K562 (cell line): ENCODE results near the gene NINJ1. TPM values are rescaled to one million over a fixed set of nuclear protein-coding genes. Genes with fewer than 3 reads are reported as not detected.

ENCODE experiments used
- ATAC-seq: fragments of 200-7000 bp; cut with Tn5 transposase; 3 replicates; pipeline ENCODE4 v1.9.1; 2020; ENCODE audit warnings: moderate library complexity
- BruUV-seq: library from RNA; stranded (reverse); fragments of 400-500 nt; replicated peaks from 2 replicates; lab custom pipeline; 2021; lab: Mats Ljungman, UMichigan
- CTCF ChIA-PET: fragments of 300-600 bp; formaldehyde crosslinking; extraction: SDS; loops from one replicate; lab custom pipeline; 2021; ENCODE audit warnings: low intra/inter-chr PET ratio; lab: Yijun Ruan, JAX
- POLR2A ChIA-PET: fragments of 300-600, 350-650 bp; sonication (Branson Sonifier 250); formaldehyde crosslinking; extraction: SDS; loops from one replicate; lab custom pipeline; 2021; ENCODE audit warnings: antibody characterized with exemption, inconsistent platforms; lab: Yijun Ruan, JAX
- DNase-seq, 4 experiments: peaks; one replicate each; pipeline versions ENCODE4 v3.0.0 to v3.0.0-alpha.2; 2011 to 2018; ENCODE audit warnings: low spot score in 3 of 4, mixed read lengths in 3 of 4; ENCODE audit errors: extremely low read depth in 1 of 4
- FAIRE-seq: peaks from 2 replicates; lab custom pipeline; 2011; peaks lifted over from hg19 to GRCh38; lab: Jason Lieb, UNC
- H2AFZ ChIP-seq: 2 replicates; pipeline ENCODE4 v1.6.0; 2011; ENCODE audit warnings: low read depth, low read length, control low read depth, inconsistent platforms
- H3K27ac ChIP-seq: fragments of 200-600 bp; 3 replicates; pipeline ENCODE4 v1.8.0; 2011; ENCODE audit warnings: low read depth, mild to moderate bottlenecking, control low read depth, inconsistent platforms, low read length, moderate library complexity, mixed read lengths; ENCODE audit errors: extremely low read depth
- H3K27me3 ChIP-seq, 2 experiments: fragments of 300-600 bp in 1 of 2; 2 replicates in 1 of 2; 3 replicates in 1 of 2; pipeline versions ENCODE4 v1.6.0 to v1.8.0; 2011; ENCODE audit warnings: inconsistent platforms in 2 of 2, low read length in 2 of 2, mild to moderate bottlenecking in 1 of 2, mixed read lengths in 1 of 2, moderate library complexity in 1 of 2; ENCODE audit not compliant: control insufficient read depth in 2 of 2, insufficient read depth in 2 of 2
- H3K36me3 ChIP-seq: fragments of 300-600 bp; 3 replicates; pipeline ENCODE4 v1.8.0; 2011; ENCODE audit warnings: mild to moderate bottlenecking, low read length, inconsistent platforms; ENCODE audit not compliant: control insufficient read depth, insufficient read depth
- H3K4me1 ChIP-seq, 2 experiments: fragments of 200-600 bp in 1 of 2; replicated peaks in 1 of 2; 2 replicates in 1 of 2; 3 replicates in 1 of 2; pipeline versions ENCODE4 v1.5.1 to v1.8.0; 2011; ENCODE audit warnings: inconsistent platforms in 2 of 2, low read length in 2 of 2, mild to moderate bottlenecking in 1 of 2, mixed read lengths in 1 of 2, moderate library complexity in 1 of 2; ENCODE audit not compliant: control insufficient read depth in 2 of 2, insufficient read depth in 2 of 2
- H3K4me2 ChIP-seq: 2 replicates; pipeline ENCODE4 v1.6.1; 2011; ENCODE audit warnings: low read length, control low read depth, inconsistent platforms, mixed read lengths; ENCODE audit not compliant: insufficient read depth
- H3K4me3 ChIP-seq: fragments of 200-600 bp; sonication (generic), shearing (Covaris generic); 2 replicates; pipeline ENCODE4 v1.5.1; 2016; ENCODE audit warnings: control low read depth, inconsistent platforms
- H3K79me2 ChIP-seq: fragments of 200-600 bp; 3 replicates; pipeline ENCODE4 v1.8.0; 2011; ENCODE audit warnings: low read length, inconsistent platforms; ENCODE audit not compliant: control insufficient read depth, insufficient read depth
- H3K9ac ChIP-seq, 2 experiments: 2 replicates each; pipeline versions ENCODE4 v1.6.0 to v1.6.1; 2011; ENCODE audit warnings: low read depth in 2 of 2, low read length in 2 of 2, control low read depth in 1 of 2, inconsistent platforms in 1 of 2, mild to moderate bottlenecking in 1 of 2, mixed read lengths in 1 of 2; ENCODE audit not compliant: insufficient read depth in 1 of 2
- H3K9me1 ChIP-seq: one replicate; pipeline ENCODE4 v1.6.0; 2011; ENCODE audit warnings: inconsistent platforms, mild to moderate bottlenecking, low read length, moderate library complexity; ENCODE audit not compliant: control insufficient read depth, insufficient read depth
- H3K9me3 ChIP-seq: replicated peaks from 2 replicates; pipeline ENCODE4 v1.5.1; 2011; ENCODE audit warnings: low read depth, low read length, inconsistent platforms; ENCODE audit not compliant: control insufficient read depth, insufficient read depth
- H4K20me1 ChIP-seq: replicated peaks from 2 replicates; pipeline ENCODE4 v1.6.1; 2011; ENCODE audit warnings: low read length, inconsistent platforms, mixed read lengths; ENCODE audit not compliant: control insufficient read depth, insufficient read depth
- CREM ChIP-seq: IDR thresholded peaks from 2 replicates; pipeline ENCODE4 v1.6.1; 2014; ENCODE audit warnings: antibody characterized with exemption, low read depth
- PTBP1 ChIP-seq: fragments of 200-400 bp; formaldehyde crosslinking; IDR thresholded peaks from 2 replicates; pipeline ENCODE4 v1.6.1; 2017; ENCODE audit warnings: low read depth, low read length
- SP2 ChIP-seq: IDR thresholded peaks from 2 replicates; pipeline ENCODE4 v1.6.1; 2011; ENCODE audit warnings: mild to moderate bottlenecking, low read depth, low read length, moderate library complexity; ENCODE audit not compliant: poor library complexity, severe bottlenecking; ENCODE audit errors: extremely low read depth
- TFAM ChIP-seq: fragments of 250-450 bp; sonication (Bioruptor Pico); conservative IDR thresholded peaks from 2 replicates; pipeline ENCODE4 v1.5.0; 2021; ENCODE audit warnings: mild to moderate bottlenecking, moderate library complexity
- ZNF217 ChIP-seq: sonication (generic); formaldehyde crosslinking; IDR thresholded peaks from 2 replicates; pipeline ENCODE4 v1.8.0; 2022; ENCODE audit warnings: mild to moderate bottlenecking, missing genetic modification reagents
- WGBS: fragments of 100-300 bp; shearing (Covaris generic); methylation state at CpG from one replicate; pipeline ENCODE4 v1.1.6; 2016; ENCODE audit warnings: low coverage, mixed read lengths; ENCODE audit not compliant: insufficient coverage; ENCODE audit errors: missing lambda C conversion rate; 5-methylcytosine and 5-hydroxymethylcytosine counted together
- in situ Hi-C: fragments of 300-500 bp; cut with MboI; formaldehyde crosslinking; loops from 4 replicates; pipeline ENCODE4 v1.15.0; 2018; ENCODE audit warnings: inconsistent platforms, mixed read lengths
- intact Hi-C: fragments of 100-400 bp; cut with micrococcal nuclease; formaldehyde crosslinking; loops from 2 replicates; pipeline ENCODE4 v1.14.2; 2022
- polyA plus RNA-seq, 8 experiments: library from polyadenylated mRNA; depleted of rRNA in 4 of 8; stranded (reverse) in 5 of 8; unstranded in 3 of 8; fragments of >200 nt; fragmentation: Nextera tagmentation in 2 of 8; fragmentation: Illumina TruSeq in 1 of 8; extraction: Ambion mirVana in 2 of 8; extraction: Trizol in 1 of 8; gene quantifications; 2 replicates each; pipeline versions ENCODE4 v1.2.1 to v1.2.3, GENCODE V29; 2011 to 2014; ENCODE audit warnings: inconsistent platforms in 1 of 8, missing spikeins in 1 of 8
- total RNA-seq, 7 experiments: library from RNA; depleted of rRNA in 6 of 7; stranded (reverse); fragments of >200 nt in 6 of 7; fragmentation: Illumina TruSeq in 2 of 7; extraction: Trizol in 2 of 7; gene quantifications; 2 replicates each; pipeline versions ENCODE4 v1.2.1 to v1.2.3, GENCODE V29; 2011 to 2021; ENCODE audit warnings: low replicate concordance in 1 of 7
- TF ChIP-seq, protein P1 (sequence below): fragments of 200-800 bp; sonication (Bioruptor generic); IDR thresholded peaks from 2 replicates; pipeline ENCODE4 v1.6.1; 2017; ENCODE audit warnings: missing genetic modification characterization, missing compliant biosample characterization
- TF ChIP-seq, protein P2 (sequence below): sonication (generic); formaldehyde crosslinking; IDR thresholded peaks from 2 replicates; pipeline ENCODE4 v1.9.0; 2022; ENCODE audit warnings: mild to moderate bottlenecking, missing genetic modification reagents
- TF ChIP-seq, protein P3 (sequence below): fragments of 450-650 bp; IDR thresholded peaks from 2 replicates; pipeline ENCODE4 v1.6.1; 2014; ENCODE audit warnings: low read depth, mild to moderate bottlenecking, moderate library complexity, borderline replicate concordance
- TF ChIP-seq, protein P4 (sequence below): sonication (generic); formaldehyde crosslinking; IDR thresholded peaks from 2 replicates; pipeline ENCODE4 v1.8.1; 2023; ENCODE audit warnings: missing genetic modification reagents, mild to moderate bottlenecking, borderline replicate concordance

Gene NINJ1
- total and polyA plus RNA-seq, 9 of the 15 experiments (the other 6 are each of a cell fraction or from before 2014, with no cell fraction given), result 0.13 to 8.4 (median 4.9) TPM

DNA sequence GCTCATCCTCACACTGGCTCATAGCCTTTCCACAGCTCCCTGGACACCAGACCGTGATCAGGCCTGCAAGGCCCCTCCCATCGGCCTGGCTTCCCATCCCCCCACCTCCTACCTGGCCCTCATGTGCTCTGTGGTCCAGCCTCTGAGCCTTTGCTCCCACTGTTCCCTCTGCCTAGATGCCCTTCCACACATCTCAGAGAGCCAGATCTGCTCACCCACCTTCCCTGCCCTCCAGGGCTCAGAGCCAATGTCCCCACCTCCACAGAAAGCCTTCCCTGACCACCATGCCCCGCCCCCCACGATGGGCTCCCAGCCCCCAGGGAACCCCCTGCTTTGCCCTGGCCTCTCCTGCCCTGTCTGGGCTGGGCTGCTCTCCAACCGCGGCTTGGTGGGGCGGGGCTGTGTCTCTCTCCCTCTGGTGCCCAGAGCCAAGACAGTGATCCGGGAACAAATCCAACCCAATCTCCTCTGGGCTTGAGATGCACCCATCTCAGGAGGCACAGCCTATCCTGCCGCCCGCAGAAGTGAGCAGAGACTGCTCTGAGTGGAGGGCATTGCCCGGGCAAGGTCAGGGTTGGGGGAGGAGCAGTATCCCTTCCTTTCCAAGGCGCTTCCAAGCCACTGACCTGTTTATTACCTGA lies 1.6 kb downstream of the NINJ1 start (continued):
- TF ChIP-seq TFAM (CRISPR knock-in tag) (no peak), PTBP1 (no peak), ZNF217 (CRISPR knock-in tag) (no peak), CREM (no peak), SP2 (no peak)
- TF ChIP-seq, protein P1, sequence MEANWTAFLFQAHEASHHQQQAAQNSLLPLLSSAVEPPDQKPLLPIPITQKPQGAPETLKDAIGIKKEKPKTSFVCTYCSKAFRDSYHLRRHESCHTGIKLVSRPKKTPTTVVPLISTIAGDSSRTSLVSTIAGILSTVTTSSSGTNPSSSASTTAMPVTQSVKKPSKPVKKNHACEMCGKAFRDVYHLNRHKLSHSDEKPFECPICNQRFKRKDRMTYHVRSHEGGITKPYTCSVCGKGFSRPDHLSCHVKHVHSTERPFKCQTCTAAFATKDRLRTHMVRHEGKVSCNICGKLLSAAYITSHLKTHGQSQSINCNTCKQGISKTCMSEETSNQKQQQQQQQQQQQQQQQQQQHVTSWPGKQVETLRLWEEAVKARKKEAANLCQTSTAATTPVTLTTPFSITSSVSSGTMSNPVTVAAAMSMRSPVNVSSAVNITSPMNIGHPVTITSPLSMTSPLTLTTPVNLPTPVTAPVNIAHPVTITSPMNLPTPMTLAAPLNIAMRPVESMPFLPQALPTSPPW (CRISPR knock-in tag), result no peak
- TF ChIP-seq, protein P2, sequence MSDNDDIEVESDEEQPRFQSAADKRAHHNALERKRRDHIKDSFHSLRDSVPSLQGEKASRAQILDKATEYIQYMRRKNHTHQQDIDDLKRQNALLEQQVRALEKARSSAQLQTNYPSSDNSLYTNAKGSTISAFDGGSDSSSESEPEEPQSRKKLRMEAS (CRISPR knock-in tag), result 0 out of 2 replicates have a peak, but pooled peaks have one; percentile 27

DNA sequence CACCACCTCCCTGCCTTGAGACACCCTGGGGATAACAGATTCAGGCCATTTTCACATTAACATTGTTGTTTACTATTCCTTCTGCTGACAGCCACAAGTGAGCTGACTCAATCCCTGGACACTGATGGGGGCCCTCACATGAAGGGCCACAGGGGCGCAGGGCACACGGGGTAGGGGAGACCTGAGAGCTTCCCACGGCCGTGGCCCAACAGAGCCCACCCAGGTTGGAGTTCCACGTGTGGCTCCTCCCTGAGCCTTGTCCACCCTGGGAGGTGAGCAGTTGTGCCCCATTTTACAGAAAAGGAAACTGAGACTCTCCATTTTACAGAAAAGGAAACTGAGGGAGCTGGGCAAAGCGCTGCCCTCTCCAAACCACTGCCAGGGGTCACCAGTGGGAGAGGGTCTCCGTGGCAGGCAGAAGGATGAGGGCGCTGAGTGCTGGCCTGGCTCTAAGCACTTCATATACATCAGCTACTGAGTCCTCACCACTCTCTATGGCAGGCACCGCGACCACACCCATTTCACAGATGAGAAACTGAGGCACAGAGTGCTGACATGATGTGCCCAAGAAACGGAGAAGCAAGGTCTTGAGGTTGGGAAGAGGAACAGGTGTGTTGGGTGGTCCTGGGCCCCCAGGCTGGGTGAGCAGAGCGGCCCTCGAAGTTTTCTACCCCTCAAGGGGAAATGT lies 2.3 kb downstream of the NINJ1 start:
- Histone ChIP-seq H3K27me3 (peaks cover 0 to under 1% of the 10 kb centered on the region in 2 experiments; a peak in 2 of 5 replicates), H3K9ac (no peak overlapping the region), H3K36me3 (no peaks in the 10 kb centered on the region), H3K4me3 (no peak overlapping the region), H3K79me2 (no peaks in the 10 kb centered on the region; the same call in 2 of the 3 replicates), H2AFZ (no peak overlapping the region), H3K27ac (no peak overlapping the region), H3K4me2 (no peak overlapping the region), H3K9me3 (no peaks in the 10 kb centered on the region), H4K20me1 (no peaks in the 10 kb centered on the region), H3K4me1 (peaks cover 16 to 65% of the 10 kb centered on the region in 2 experiments), H3K9me1 (no peaks in the 10 kb centered on the region)
- POLR2A ChIA-PET, result interaction anchor here (1.3 to 1.5 kb wide), 2 partner anchors 11 to 15 kb away, joined by 3 to 5 read pairs; no protein-coding TSS in a partner anchor
- no peak for FAIRE-seq
- no peak for DNase-seq
- 76% methylated on average over 12 of the region's 13 CpGs for WGBS
- intact Hi-C loops (no loop called here), in situ Hi-C loops (no loop called here)
- no peak for ATAC-seq
- BruUV-seq, result no TSS peak
- CTCF ChIA-PET, result no interaction called here
- TF ChIP-seq, protein P3, sequence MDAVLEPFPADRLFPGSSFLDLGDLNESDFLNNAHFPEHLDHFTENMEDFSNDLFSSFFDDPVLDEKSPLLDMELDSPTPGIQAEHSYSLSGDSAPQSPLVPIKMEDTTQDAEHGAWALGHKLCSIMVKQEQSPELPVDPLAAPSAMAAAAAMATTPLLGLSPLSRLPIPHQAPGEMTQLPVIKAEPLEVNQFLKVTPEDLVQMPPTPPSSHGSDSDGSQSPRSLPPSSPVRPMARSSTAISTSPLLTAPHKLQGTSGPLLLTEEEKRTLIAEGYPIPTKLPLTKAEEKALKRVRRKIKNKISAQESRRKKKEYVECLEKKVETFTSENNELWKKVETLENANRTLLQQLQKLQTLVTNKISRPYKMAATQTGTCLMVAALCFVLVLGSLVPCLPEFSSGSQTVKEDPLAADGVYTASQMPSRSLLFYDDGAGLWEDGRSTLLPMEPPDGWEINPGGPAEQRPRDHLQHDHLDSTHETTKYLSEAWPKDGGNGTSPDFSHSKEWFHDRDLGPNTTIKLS, result no peak
- TF ChIP-seq, protein P4, sequence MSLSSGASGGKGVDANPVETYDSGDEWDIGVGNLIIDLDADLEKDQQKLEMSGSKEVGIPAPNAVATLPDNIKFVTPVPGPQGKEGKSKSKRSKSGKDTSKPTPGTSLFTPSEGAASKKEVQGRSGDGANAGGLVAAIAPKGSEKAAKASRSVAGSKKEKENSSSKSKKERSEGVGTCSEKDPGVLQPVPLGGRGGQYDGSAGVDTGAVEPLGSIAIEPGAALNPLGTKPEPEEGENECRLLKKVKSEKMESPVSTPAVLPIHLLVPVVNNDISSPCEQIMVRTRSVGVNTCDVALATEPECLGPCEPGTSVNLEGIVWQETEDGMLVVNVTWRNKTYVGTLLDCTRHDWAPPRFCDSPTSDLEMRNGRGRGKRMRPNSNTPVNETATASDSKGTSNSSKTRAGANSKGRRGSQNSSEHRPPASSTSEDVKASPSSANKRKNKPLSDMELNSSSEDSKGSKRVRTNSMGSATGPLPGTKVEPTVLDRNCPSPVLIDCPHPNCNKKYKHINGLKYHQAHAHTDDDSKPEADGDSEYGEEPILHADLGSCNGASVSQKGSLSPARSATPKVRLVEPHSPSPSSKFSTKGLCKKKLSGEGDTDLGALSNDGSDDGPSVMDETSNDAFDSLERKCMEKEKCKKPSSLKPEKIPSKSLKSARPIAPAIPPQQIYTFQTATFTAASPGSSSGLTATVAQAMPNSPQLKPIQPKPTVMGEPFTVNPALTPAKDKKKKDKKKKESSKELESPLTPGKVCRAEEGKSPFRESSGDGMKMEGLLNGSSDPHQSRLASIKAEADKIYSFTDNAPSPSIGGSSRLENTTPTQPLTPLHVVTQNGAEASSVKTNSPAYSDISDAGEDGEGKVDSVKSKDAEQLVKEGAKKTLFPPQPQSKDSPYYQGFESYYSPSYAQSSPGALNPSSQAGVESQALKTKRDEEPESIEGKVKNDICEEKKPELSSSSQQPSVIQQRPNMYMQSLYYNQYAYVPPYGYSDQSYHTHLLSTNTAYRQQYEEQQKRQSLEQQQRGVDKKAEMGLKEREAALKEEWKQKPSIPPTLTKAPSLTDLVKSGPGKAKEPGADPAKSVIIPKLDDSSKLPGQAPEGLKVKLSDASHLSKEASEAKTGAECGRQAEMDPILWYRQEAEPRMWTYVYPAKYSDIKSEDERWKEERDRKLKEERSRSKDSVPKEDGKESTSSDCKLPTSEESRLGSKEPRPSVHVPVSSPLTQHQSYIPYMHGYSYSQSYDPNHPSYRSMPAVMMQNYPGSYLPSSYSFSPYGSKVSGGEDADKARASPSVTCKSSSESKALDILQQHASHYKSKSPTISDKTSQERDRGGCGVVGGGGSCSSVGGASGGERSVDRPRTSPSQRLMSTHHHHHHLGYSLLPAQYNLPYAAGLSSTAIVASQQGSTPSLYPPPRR, result no peak
